ENCODE measurements around the gene ADARB1. TPM values are rescaled to one million over a fixed set of nuclear protein-coding genes. Genes with fewer than 3 reads are reported as not detected.

ADARB1 gene
- total and polyA plus RNA-seq, 2 of the 4 experiments (the other 2 are of a cell fraction) = 39.8 to 47.3 TPM

DNA sequence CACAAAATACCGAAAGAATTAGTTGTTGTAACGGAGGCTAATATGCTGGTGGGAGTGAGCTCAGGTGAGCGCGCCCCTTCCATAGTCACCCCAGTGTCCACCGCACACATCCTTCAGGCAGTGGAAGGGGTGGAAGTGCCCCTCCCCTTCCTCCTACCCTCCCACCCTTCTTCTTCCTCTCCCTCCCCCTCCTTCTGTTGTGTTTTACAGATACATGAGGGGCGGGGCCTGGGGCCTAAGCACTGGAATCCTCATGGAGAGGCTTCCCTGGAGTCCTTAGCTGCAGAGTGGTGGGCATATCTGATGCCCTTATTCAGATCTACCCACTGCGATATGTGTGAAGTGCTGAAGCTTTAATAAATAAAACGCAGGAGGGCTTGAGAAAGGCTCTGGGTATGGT is 10.3 kb upstream of the ADARB1 start:
- H3K79me1 ChIP-seq (ENCODE audit: low read depth in 1 of 2, low read length in 2 of 2) = no peaks in the 10 kb centered on the region
- no peak overlapping the region for H3K9ac ChIP-seq (ENCODE audit: low read depth, low read length)
- H2BK15ac ChIP-seq (ENCODE audit: low read depth, low read length) = no peak overlapping the region
- no peaks in the 10 kb centered on the region for H4K20me1 ChIP-seq (ENCODE audit: insufficient read depth, low read length)
- no peak overlapping the region for H2BK5ac ChIP-seq (ENCODE audit: low read depth, low read length, poor library complexity, severe bottlenecking)
- in situ Hi-C loops (cut with MboI; ENCODE audit: low sequenced_read_pairs) (no loop called here), dilution Hi-C loops (cut with HindIII; ENCODE audit: low sequenced_read_pairs, unreplicated experiment) (no loop called here), intact Hi-C loops (cut with micrococcal nuclease) (no loop called here)
- H3K27ac ChIP-seq (ENCODE audit: insufficient read depth, low read length) = no peak overlapping the region
- H2BK120ac ChIP-seq (ENCODE audit: low read depth, low read length) = peak overlapping the region; percentile 14; the same call in 1 of the 2 replicates
- peaks cover 6% of the 10 kb centered on the region for H3K9me3 ChIP-seq (ENCODE audit: control insufficient read depth, insufficient read depth, low read length)
- BruUV-seq (replicated peaks) = no TSS peak
- DNase-seq (no peak), ATAC-seq (ENCODE audit: low read depth) (no peak)
- H3K27me3 ChIP-seq (ENCODE audit: control insufficient read depth, insufficient read depth, low read length) = no peaks in the 10 kb centered on the region
- TF ChIP-seq MAFK (IDR thresholded peaks at IDR 0.05; ENCODE audit: low read depth, low read length) (no peak), RCOR1 (IDR thresholded peaks at IDR 0.05; ENCODE audit: insufficient replicate concordance, low read length) (no peak), RAD21 (IDR thresholded peaks at IDR 0.05; ENCODE audit: low read length) (no peak), FOS (IDR thresholded peaks at IDR 0.05; ENCODE audit: low read depth, low read length) (no peak)
- no peak overlapping the region for H3K18ac ChIP-seq (ENCODE audit: low read depth, low read length)
- H3K56ac ChIP-seq (ENCODE audit: extremely low read depth, insufficient read depth, low read length) = no peak overlapping the region
- 0 out of 2 replicates have a peak overlapping the region, but pooled peaks have one; percentile 69 for H2AK5ac ChIP-seq (ENCODE audit: low read depth, low read length)
- no peak overlapping the region for H3K4me3 ChIP-seq (ENCODE audit: insufficient read depth, low read depth, low read length)
- H3K4ac ChIP-seq (ENCODE audit: low read depth, low read length) = no peak overlapping the region; the same call in 1 of the 2 replicates
- peak overlapping the region; percentile 14; the same call in 1 of the 2 replicates for H2BK20ac ChIP-seq (ENCODE audit: low read depth, low read length)
- H3K23ac ChIP-seq (ENCODE audit: low read depth, low read length) = no peak overlapping the region
- peaks cover 7% of the 10 kb centered on the region for H3K9me1 ChIP-seq (ENCODE audit: insufficient read depth, low read length)
- POLR2A ChIA-PET (ENCODE audit: unreplicated experiment) = interaction anchor here (0.7 kb wide), 1 partner anchor 13 kb away, joined by 20 read pairs; no protein-coding TSS in a partner anchor
- peak overlapping the region; percentile 37; the same call in 1 of the 2 replicates for H3K14ac ChIP-seq (replicated peaks; ENCODE audit: low read depth, low read length)
- peaks cover 5% of the 10 kb centered on the region for H3K4me1 ChIP-seq (ENCODE audit: control insufficient read depth, insufficient read depth, low read length)
- H2AFZ ChIP-seq (replicated peaks; ENCODE audit: low read length, poor library complexity) = no peak overlapping the region
- no peak overlapping the region for H4K5ac ChIP-seq (ENCODE audit: low read depth, low read length)
- H4K91ac ChIP-seq (ENCODE audit: insufficient read depth, low read depth, low read length) = no peak overlapping the region
- no peaks in the 10 kb centered on the region for H3K36me3 ChIP-seq (ENCODE audit: control insufficient read depth, insufficient read depth, low read length)
- H2AK9ac ChIP-seq (replicated peaks; ENCODE audit: low read depth, low read length, poor library complexity) = no peak overlapping the region
- WGBS, 2 experiments (ENCODE audit: extremely low coverage in 2 of 2, insufficient read length in 1 of 2) = no CpG with 5 or more reads among the region's 8 CpGs
- CTCF ChIA-PET = no interaction called here
- peak overlapping the region in 1 of 2 experiments; percentile 29; a peak in 1 of 4 replicates for H4K8ac ChIP-seq (ENCODE audit: low read depth in 2 of 2, low read length in 2 of 2)
- no peak overlapping the region for H3K4me2 ChIP-seq (ENCODE audit: low read depth, low read length)

Measured in IMR-90 (cell line).